Measurements from ENCODE around the gene CERT1.
"Not testable (repeated sequence)": the region's sequence is repeated elsewhere in the genome, so short reads cannot be mapped to it uniquely, and the experiment has no call there.

DNA sequence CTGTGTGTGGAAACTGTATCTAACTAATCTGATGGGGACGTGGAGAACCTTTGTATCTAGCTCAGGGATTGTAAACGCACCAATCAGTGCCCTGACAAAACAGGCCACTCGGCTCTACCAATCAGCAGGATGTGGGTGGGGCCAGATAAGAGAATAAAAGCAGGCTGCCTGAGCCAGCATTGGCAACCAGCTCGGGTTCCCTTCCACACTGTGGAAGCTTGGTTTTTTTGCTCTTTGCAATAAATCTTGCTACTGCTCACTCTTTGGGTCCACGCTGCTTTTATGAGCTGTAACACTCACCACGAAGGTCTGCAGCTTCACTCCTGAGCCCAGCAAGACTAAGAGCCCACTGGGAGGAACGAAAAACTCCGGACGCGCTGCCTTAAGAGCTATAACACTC, 177.0 kb downstream of the CERT1 start:
- TF ChIP-seq, protein P1, sequence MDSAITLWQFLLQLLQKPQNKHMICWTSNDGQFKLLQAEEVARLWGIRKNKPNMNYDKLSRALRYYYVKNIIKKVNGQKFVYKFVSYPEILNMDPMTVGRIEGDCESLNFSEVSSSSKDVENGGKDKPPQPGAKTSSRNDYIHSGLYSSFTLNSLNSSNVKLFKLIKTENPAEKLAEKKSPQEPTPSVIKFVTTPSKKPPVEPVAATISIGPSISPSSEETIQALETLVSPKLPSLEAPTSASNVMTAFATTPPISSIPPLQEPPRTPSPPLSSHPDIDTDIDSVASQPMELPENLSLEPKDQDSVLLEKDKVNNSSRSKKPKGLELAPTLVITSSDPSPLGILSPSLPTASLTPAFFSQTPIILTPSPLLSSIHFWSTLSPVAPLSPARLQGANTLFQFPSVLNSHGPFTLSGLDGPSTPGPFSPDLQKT (IDR thresholded peaks at IDR 0.05; ENCODE audit: borderline replicate concordance, low read depth, low read length) = not testable (repeated sequence)
- TF ChIP-seq ZNF785 (tag by site-specific recombination; IDR thresholded peaks at IDR 0.05); ZNF777 (tag by site-specific recombination; IDR thresholded peaks at IDR 0.05; ENCODE audit: borderline replicate concordance); SETDB1 (IDR thresholded peaks at IDR 0.05; ENCODE audit: insufficient read length, low read length); OVOL3 (tag by site-specific recombination; IDR thresholded peaks at IDR 0.05); ZNF114 (tag by site-specific recombination; IDR thresholded peaks at IDR 0.05); ZNF324 (tag by site-specific recombination; IDR thresholded peaks at IDR 0.05); HOXA7 (CRISPR knock-in tag; IDR thresholded peaks at IDR 0.05; ENCODE audit: borderline replicate concordance); ZNF266 (tag by site-specific recombination; IDR thresholded peaks at IDR 0.05; ENCODE audit: low read depth): not testable (repeated sequence)
- TF ChIP-seq, protein P2, sequence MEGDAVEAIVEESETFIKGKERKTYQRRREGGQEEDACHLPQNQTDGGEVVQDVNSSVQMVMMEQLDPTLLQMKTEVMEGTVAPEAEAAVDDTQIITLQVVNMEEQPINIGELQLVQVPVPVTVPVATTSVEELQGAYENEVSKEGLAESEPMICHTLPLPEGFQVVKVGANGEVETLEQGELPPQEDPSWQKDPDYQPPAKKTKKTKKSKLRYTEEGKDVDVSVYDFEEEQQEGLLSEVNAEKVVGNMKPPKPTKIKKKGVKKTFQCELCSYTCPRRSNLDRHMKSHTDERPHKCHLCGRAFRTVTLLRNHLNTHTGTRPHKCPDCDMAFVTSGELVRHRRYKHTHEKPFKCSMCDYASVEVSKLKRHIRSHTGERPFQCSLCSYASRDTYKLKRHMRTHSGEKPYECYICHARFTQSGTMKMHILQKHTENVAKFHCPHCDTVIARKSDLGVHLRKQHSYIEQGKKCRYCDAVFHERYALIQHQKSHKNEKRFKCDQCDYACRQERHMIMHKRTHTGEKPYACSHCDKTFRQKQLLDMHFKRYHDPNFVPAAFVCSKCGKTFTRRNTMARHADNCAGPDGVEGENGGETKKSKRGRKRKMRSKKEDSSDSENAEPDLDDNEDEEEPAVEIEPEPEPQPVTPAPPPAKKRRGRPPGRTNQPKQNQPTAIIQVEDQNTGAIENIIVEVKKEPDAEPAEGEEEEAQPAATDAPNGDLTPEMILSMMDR (tag by site-specific recombination; IDR thresholded peaks at IDR 0.05) = not testable (repeated sequence)
- TF ChIP-seq, protein P3, sequence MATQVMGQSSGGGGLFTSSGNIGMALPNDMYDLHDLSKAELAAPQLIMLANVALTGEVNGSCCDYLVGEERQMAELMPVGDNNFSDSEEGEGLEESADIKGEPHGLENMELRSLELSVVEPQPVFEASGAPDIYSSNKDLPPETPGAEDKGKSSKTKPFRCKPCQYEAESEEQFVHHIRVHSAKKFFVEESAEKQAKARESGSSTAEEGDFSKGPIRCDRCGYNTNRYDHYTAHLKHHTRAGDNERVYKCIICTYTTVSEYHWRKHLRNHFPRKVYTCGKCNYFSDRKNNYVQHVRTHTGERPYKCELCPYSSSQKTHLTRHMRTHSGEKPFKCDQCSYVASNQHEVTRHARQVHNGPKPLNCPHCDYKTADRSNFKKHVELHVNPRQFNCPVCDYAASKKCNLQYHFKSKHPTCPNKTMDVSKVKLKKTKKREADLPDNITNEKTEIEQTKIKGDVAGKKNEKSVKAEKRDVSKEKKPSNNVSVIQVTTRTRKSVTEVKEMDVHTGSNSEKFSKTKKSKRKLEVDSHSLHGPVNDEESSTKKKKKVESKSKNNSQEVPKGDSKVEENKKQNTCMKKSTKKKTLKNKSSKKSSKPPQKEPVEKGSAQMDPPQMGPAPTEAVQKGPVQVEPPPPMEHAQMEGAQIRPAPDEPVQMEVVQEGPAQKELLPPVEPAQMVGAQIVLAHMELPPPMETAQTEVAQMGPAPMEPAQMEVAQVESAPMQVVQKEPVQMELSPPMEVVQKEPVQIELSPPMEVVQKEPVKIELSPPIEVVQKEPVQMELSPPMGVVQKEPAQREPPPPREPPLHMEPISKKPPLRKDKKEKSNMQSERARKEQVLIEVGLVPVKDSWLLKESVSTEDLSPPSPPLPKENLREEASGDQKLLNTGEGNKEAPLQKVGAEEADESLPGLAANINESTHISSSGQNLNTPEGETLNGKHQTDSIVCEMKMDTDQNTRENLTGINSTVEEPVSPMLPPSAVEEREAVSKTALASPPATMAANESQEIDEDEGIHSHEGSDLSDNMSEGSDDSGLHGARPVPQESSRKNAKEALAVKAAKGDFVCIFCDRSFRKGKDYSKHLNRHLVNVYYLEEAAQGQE (tag by site-specific recombination; IDR thresholded peaks at IDR 0.05) = not testable (repeated sequence)
- TF ChIP-seq, protein P4, sequence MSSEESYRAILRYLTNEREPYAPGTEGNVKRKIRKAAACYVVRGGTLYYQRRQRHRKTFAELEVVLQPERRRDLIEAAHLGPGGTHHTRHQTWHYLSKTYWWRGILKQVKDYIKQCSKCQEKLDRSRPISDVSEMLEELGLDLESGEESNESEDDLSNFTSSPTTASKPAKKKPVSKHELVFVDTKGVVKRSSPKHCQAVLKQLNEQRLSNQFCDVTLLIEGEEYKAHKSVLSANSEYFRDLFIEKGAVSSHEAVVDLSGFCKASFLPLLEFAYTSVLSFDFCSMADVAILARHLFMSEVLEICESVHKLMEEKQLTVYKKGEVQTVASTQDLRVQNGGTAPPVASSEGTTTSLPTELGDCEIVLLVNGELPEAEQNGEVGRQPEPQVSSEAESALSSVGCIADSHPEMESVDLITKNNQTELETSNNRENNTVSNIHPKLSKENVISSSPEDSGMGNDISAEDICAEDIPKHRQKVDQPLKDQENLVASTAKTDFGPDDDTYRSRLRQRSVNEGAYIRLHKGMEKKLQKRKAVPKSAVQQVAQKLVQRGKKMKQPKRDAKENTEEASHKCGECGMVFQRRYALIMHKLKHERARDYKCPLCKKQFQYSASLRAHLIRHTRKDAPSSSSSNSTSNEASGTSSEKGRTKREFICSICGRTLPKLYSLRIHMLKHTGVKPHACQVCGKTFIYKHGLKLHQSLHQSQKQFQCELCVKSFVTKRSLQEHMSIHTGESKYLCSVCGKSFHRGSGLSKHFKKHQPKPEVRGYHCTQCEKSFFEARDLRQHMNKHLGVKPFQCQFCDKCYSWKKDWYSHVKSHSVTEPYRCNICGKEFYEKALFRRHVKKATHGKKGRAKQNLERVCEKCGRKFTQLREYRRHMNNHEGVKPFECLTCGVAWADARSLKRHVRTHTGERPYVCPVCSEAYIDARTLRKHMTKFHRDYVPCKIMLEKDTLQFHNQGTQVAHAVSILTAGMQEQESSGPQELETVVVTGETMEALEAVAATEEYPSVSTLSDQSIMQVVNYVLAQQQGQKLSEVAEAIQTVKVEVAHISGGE (tag by site-specific recombination; conservative IDR thresholded peaks at IDR 0.05; ENCODE audit: low read depth) = not testable (repeated sequence)

All from HEK293 (cell line).